ENCODE data around the gene CCL5. TPM values are rescaled to one million over a fixed set of nuclear protein-coding genes. Genes with fewer than 3 reads are reported as not detected.

CCL5 gene
- total and polyA plus RNA-seq, 2 donors (not counting 1 experiment from before 2014, with no cell fraction given) = 2.9 to 5.3 TPM

GRCh38 chr17:35846055-35846809 lies 33.9 kb downstream of the CCL5 start:
- WGBS (ENCODE audit: insufficient coverage) = no CpG with 5 or more reads among the region's 3 CpGs
- H3K79me2 ChIP-seq (ENCODE audit: control insufficient read depth, insufficient read depth, low read length) = no peaks in the 10 kb centered on the region
- H3K27me3 Mint-ChIP-seq = no peaks in the 10 kb centered on the region
- no peak overlapping the region for H2AFZ ChIP-seq (ENCODE audit: insufficient read depth, low read depth, low read length, poor library complexity, severe bottlenecking)
- ChIA-PET CTCF (interaction anchor here (1.0 to 2.5 kb wide), 2 partner anchors 38 to 82 kb away, joined by 3 to 5 read pairs; no protein-coding TSS in a partner anchor), POLR2A (no interaction called here)
- no peak for DNase-seq
- no peak overlapping the region for H3K4me3 Mint-ChIP-seq
- H3K4me1 ChIP-seq (ENCODE audit: control insufficient read depth in 2 of 2, insufficient read depth in 2 of 2, low read length in 2 of 2) = no peaks in the 10 kb centered on the region
- TF ChIP-seq CTCF (IDR thresholded peaks at IDR 0.05) = no peak
- TF ChIP-seq EZH2 (IDR thresholded peaks at IDR 0.05; ENCODE audit: borderline replicate concordance, insufficient read depth, low read depth, low read length, poor library complexity, severe bottlenecking) = no peak
- peaks cover 19% of the 10 kb centered on the region for H4K20me1 ChIP-seq (ENCODE audit: control insufficient read depth, insufficient read depth, low read length, poor library complexity, severe bottlenecking)
- no peak overlapping the region for H3K4me2 ChIP-seq (replicated peaks; ENCODE audit: low read depth, low read length, poor library complexity, severe bottlenecking)
- H3K27me3 ChIP-seq (replicated peaks in 1 of 4; ENCODE audit: control extremely low read depth in 1 of 4, control insufficient read depth in 3 of 4, insufficient read depth in 4 of 4, low read length in 3 of 4) = no peaks in the 10 kb centered on the region
- H3K9me3 ChIP-seq (ENCODE audit: control extremely low read depth in 1 of 3, control insufficient read depth in 2 of 3, insufficient read depth in 1 of 3, low read length in 2 of 3) = no peaks in the 10 kb centered on the region
- H3K4me3 ChIP-seq (ENCODE audit: control extremely low read depth in 1 of 5, extremely low read depth in 1 of 5, insufficient read depth in 1 of 5, low read depth in 2 of 5, low read length in 4 of 5) = no peak overlapping the region
- no peaks in the 10 kb centered on the region for H3K9me3 Mint-ChIP-seq (ENCODE audit: insufficient read depth)
- no peak overlapping the region for H3K27ac ChIP-seq (ENCODE audit: low read length in 2 of 2)
- ATAC-seq (ENCODE audit: low read depth) = no peak
- no peak overlapping the region for H3K27ac Mint-ChIP-seq
- intact Hi-C loops (cut with micrococcal nuclease) = no loop called here
- no peaks in the 10 kb centered on the region for H3K4me1 Mint-ChIP-seq
- H3K36me3 ChIP-seq (replicated peaks in 1 of 2; ENCODE audit: control extremely low read depth in 1 of 2, control insufficient read depth in 1 of 2, extremely low read depth in 1 of 2, insufficient read depth in 2 of 2, low read length in 1 of 2) = peaks cover 0 to 70% of the 10 kb centered on the region in 2 experiments
- no peak overlapping the region for H3K9ac ChIP-seq (ENCODE audit: low read length)

- H3K27ac Mint-ChIP-seq = no peak overlapping the region
- H3K4me1 Mint-ChIP-seq = no peaks in the 10 kb centered on the region
- intact Hi-C loops (cut with micrococcal nuclease) = no loop called here
- H3K4me3 Mint-ChIP-seq = no peak overlapping the region
- no peaks in the 10 kb centered on the region for H3K9me3 ChIP-seq (ENCODE audit: control extremely low read depth in 1 of 3, control insufficient read depth in 2 of 3, insufficient read depth in 1 of 3, low read length in 2 of 3)
- POLR2A ChIA-PET = no interaction called here
- H3K4me1 ChIP-seq (ENCODE audit: control insufficient read depth in 2 of 2, insufficient read depth in 2 of 2, low read length in 2 of 2) = no peaks in the 10 kb centered on the region
- no peaks in the 10 kb centered on the region for H3K9me3 Mint-ChIP-seq (ENCODE audit: insufficient read depth)
- DNase-seq = no peak
- H4K20me1 ChIP-seq (ENCODE audit: control insufficient read depth, insufficient read depth, low read length, poor library complexity, severe bottlenecking) = peaks cover 19% of the 10 kb centered on the region
- no peak for ATAC-seq (ENCODE audit: low read depth)
- no peak overlapping the region for H3K4me3 ChIP-seq (ENCODE audit: control extremely low read depth in 1 of 5, extremely low read depth in 1 of 5, insufficient read depth in 1 of 5, low read depth in 2 of 5, low read length in 4 of 5)
- WGBS (ENCODE audit: insufficient coverage) = 98% methylated on average over 19 of the region's 19 CpGs
- no peaks in the 10 kb centered on the region for H3K27me3 ChIP-seq (replicated peaks in 1 of 4; ENCODE audit: control extremely low read depth in 1 of 4, control insufficient read depth in 3 of 4, insufficient read depth in 4 of 4, low read length in 3 of 4)
- H3K79me2 ChIP-seq (ENCODE audit: control insufficient read depth, insufficient read depth, low read length) = no peaks in the 10 kb centered on the region
- no peaks in the 10 kb centered on the region for H3K27me3 Mint-ChIP-seq
- H3K9ac ChIP-seq (ENCODE audit: low read length) = no peak overlapping the region
- no peak for TF ChIP-seq EZH2 (IDR thresholded peaks at IDR 0.05; ENCODE audit: borderline replicate concordance, insufficient read depth, low read depth, low read length, poor library complexity, severe bottlenecking)
- TF ChIP-seq CTCF (IDR thresholded peaks at IDR 0.05) = no peak
- H3K36me3 ChIP-seq (replicated peaks in 1 of 2; ENCODE audit: control extremely low read depth in 1 of 2, control insufficient read depth in 1 of 2, extremely low read depth in 1 of 2, insufficient read depth in 2 of 2, low read length in 1 of 2) = peaks cover 2 to 80% of the 10 kb centered on the region in 2 experiments
- H3K27ac ChIP-seq (ENCODE audit: low read length in 2 of 2) = no peak overlapping the region
- no peak overlapping the region for H3K4me2 ChIP-seq (replicated peaks; ENCODE audit: low read depth, low read length, poor library complexity, severe bottlenecking)
- H2AFZ ChIP-seq (ENCODE audit: insufficient read depth, low read depth, low read length, poor library complexity, severe bottlenecking) = no peak overlapping the region
- CTCF ChIA-PET = no interaction called here
Observed at GRCh38 chr17:35844547-35844946, 35.6 kb downstream of the CCL5 start.

All from B cell (primary cell).